ENCODE data around the gene PFDN6. TPM values are rescaled to one million over a fixed set of nuclear protein-coding genes. Genes with fewer than 3 reads are reported as not detected.

The PFDN6 gene
- total and polyA plus RNA-seq, 10 of the 15 experiments (the other 5 are each of a cell fraction or from before 2014, with no cell fraction given) = 3.1 to 168 (median 82.6) TPM

DNA sequence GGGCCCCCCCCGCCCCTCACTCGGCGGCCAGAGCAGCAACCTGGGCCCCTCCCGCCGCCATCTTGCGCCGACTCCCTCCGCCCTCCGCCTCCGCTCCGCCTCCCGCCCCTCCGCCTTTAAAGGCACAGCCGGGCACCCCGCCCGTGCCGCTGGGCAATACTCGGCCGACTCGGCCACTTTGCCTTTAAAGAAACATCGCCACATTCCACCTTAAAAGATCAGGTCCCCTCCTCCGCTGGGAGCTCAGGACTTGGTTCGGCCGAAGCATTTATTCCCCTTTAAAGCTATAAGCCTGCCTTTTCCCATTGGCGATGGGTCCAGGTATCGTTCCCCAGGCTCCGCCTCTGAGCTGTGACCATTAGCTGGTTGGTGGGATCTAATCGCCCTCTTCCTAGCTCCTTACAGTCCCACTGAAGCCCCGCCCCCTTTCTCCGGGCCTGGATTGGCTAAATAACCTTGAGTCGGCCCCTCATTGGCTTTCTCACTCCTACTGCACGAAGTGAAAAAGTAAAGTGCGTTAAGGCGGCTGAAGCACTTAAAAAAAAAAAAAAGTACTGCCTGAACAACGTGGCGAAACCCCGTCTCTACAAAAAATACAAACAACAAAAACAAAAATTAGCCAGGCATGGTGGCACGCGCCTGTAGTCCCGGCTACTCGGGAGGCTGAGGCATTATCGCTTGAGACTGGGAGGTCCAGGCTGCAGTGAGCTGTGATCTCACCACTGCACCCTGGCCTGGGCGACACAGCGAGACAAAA, 28.4 kb downstream of the PFDN6 start, which contains the start of gene ZBTB22 (continued):
- TF ChIP-seq SUPT20H (IDR thresholded peaks at IDR 0.05; ENCODE audit: borderline replicate concordance, control insufficient read depth, low read depth, low read length) (no peak), BMI1 (IDR thresholded peaks at IDR 0.05; ENCODE audit: borderline replicate concordance) (no peak), MEF2B (IDR thresholded peaks at IDR 0.05; ENCODE audit: partially characterized antibody, poor library complexity, severe bottlenecking) (no peak), HDAC6 (IDR thresholded peaks at IDR 0.05; ENCODE audit: unreplicated experiment) (no peak), TAF1 (IDR thresholded peaks at IDR 0.05; ENCODE audit: borderline replicate concordance, low read depth, low read length) (no peak), TCF7 (IDR thresholded peaks at IDR 0.05; ENCODE audit: borderline replicate concordance) (no peak), TARDBP (IDR thresholded peaks at IDR 0.05; ENCODE audit: borderline replicate concordance) (no peak), ZNF592 (IDR thresholded peaks at IDR 0.05) (no peak), RELA (IDR thresholded peaks at IDR 0.05; ENCODE audit: borderline replicate concordance, partially characterized antibody) (peak; percentile 17), MAX (IDR thresholded peaks at IDR 0.05; ENCODE audit: low read depth, low read length) (no peak; the same call in 1 of the 2 replicates), SIN3A (IDR thresholded peaks at IDR 0.05; ENCODE audit: low read depth, low read length) (no peak), SMAD1 (IDR thresholded peaks at IDR 0.05; ENCODE audit: low read depth, partially characterized antibody) (no peak), TCF12 (IDR thresholded peaks at IDR 0.05; ENCODE audit: low read depth, low read length) (no peak), NR2C1 (IDR thresholded peaks at IDR 0.05) (no peak), IKZF2 (IDR thresholded peaks at IDR 0.05) (no peak), ATF7 (IDR thresholded peaks at IDR 0.05; ENCODE audit: low read depth) (peak; percentile 55), BRCA1 (IDR thresholded peaks at IDR 0.05; ENCODE audit: low read depth, low read length) (no peak), CBX3 (IDR thresholded peaks at IDR 0.05; ENCODE audit: borderline replicate concordance, low read depth) (no peak)
- TF ChIP-seq, protein P1, sequence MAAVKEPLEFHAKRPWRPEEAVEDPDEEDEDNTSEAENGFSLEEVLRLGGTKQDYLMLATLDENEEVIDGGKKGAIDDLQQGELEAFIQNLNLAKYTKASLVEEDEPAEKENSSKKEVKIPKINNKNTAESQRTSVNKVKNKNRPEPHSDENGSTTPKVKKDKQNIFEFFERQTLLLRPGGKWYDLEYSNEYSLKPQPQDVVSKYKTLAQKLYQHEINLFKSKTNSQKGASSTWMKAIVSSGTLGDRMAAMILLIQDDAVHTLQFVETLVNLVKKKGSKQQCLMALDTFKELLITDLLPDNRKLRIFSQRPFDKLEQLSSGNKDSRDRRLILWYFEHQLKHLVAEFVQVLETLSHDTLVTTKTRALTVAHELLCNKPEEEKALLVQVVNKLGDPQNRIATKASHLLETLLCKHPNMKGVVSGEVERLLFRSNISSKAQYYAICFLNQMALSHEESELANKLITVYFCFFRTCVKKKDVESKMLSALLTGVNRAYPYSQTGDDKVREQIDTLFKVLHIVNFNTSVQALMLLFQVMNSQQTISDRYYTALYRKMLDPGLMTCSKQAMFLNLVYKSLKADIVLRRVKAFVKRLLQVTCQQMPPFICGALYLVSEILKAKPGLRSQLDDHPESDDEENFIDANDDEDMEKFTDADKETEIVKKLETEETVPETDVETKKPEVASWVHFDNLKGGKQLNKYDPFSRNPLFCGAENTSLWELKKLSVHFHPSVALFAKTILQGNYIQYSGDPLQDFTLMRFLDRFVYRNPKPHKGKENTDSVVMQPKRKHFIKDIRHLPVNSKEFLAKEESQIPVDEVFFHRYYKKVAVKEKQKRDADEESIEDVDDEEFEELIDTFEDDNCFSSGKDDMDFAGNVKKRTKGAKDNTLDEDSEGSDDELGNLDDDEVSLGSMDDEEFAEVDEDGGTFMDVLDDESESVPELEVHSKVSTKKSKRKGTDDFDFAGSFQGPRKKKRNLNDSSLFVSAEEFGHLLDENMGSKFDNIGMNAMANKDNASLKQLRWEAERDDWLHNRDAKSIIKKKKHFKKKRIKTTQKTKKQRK (IDR thresholded peaks at IDR 0.05; ENCODE audit: low read depth, low read length) = no peak
- TF ChIP-seq, protein P2, sequence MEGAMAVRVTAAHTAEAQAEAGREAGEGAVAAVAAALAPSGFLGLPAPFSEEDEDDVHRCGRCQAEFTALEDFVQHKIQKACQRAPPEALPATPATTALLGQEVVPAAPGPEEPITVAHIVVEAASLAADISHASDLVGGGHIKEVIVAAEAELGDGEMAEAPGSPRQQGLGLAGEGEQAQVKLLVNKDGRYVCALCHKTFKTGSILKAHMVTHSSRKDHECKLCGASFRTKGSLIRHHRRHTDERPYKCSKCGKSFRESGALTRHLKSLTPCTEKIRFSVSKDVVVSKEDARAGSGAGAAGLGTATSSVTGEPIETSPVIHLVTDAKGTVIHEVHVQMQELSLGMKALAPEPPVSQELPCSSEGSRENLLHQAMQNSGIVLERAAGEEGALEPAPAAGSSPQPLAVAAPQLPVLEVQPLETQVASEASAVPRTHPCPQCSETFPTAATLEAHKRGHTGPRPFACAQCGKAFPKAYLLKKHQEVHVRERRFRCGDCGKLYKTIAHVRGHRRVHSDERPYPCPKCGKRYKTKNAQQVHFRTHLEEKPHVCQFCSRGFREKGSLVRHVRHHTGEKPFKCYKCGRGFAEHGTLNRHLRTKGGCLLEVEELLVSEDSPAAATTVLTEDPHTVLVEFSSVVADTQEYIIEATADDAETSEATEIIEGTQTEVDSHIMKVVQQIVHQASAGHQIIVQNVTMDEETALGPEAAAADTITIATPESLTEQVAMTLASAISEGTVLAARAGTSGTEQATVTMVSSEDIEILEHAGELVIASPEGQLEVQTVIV (IDR thresholded peaks at IDR 0.05; ENCODE audit: borderline replicate concordance, partially characterized antibody) = peak; percentile 69
